ENCODE data around the gene GRAMD1A.

GRAMD1A gene

GRCh38 chr19:35056513-35057063 is 56.5 kb downstream of the GRAMD1A start:
- no peak for DNase-seq

GRCh38 chr19:35058370-35058769 is 58.2 kb downstream of the GRAMD1A start:
- DNase-seq: no peak

GRCh38 chr19:35059006-35059798 is 59.1 kb downstream of the GRAMD1A start:
- no peak for DNase-seq

- no peak for DNase-seq
Observed at GRCh38 chr19:35059799-35060091, 59.6 kb downstream of the GRAMD1A start.

- DNase-seq: no peak
Observed at GRCh38 chr19:35060160-35060855, 60.2 kb downstream of the GRAMD1A start.

GRCh38 chr19:35061583-35062373 is 61.7 kb downstream of the GRAMD1A start:
- no peak for DNase-seq

- no peak for DNase-seq
Observed at GRCh38 chr19:35062942-35063341, 62.8 kb downstream of the GRAMD1A start.

- DNase-seq: no peak
Observed at GRCh38 chr19:35063940-35064818, 64.1 kb downstream of the GRAMD1A start.

GRCh38 chr19:35065574-35065973 is 65.5 kb downstream of the GRAMD1A start:
- no peak for DNase-seq

- no peak for DNase-seq
Observed at GRCh38 chr19:35066121-35066520, 66.0 kb downstream of the GRAMD1A start.

GRCh38 chr19:35066691-35067563 is 66.8 kb downstream of the GRAMD1A start:
- DNase-seq: no peak

- no peak for DNase-seq
Observed at GRCh38 chr19:35068941-35069634, 69.0 kb downstream of the GRAMD1A start.

GRCh38 chr19:35069696-35070095 is 69.6 kb downstream of the GRAMD1A start:
- no peak for DNase-seq

GRCh38 chr19:35070471-35070870 is 70.3 kb downstream of the GRAMD1A start:
- DNase-seq: no peak

GRCh38 chr19:35073516-35073915 is 73.4 kb downstream of the GRAMD1A start:
- DNase-seq: no peak

- no peak for DNase-seq
Observed at GRCh38 chr19:35073941-35074340, 73.8 kb downstream of the GRAMD1A start.

- no peak for DNase-seq
Observed at GRCh38 chr19:35074426-35075201, 74.5 kb downstream of the GRAMD1A start.

- no peak for DNase-seq
Observed at GRCh38 chr19:35075202-35076025, 75.3 kb downstream of the GRAMD1A start.

- no peak for DNase-seq
Observed at GRCh38 chr19:35076026-35076370, 75.9 kb downstream of the GRAMD1A start.
